ENCODE measurements around the gene LEP. TPM values are rescaled to one million over a fixed set of nuclear protein-coding genes. Genes with fewer than 3 reads are reported as not detected.

Gene LEP
- total RNA-seq, 1 donor from 2014 or later = not detected

GRCh38 chr7:128207609-128208008 is 33.5 kb upstream of the LEP start:
- no peak overlapping the region for H3K27ac Mint-ChIP-seq (ENCODE audit: unreplicated experiment)
- H3K27me3 Mint-ChIP-seq (ENCODE audit: low read depth) = peaks cover 37% of the 10 kb centered on the region
- H3K36me3 Mint-ChIP-seq (ENCODE audit: low read depth) = no peaks in the 10 kb centered on the region
- H3K9me3 Mint-ChIP-seq (ENCODE audit: low read depth) = no peaks in the 10 kb centered on the region
- TF ChIP-seq CTCF (IDR thresholded peaks at IDR 0.05) = no peak
- DNase-seq (ENCODE audit: low spot score) = no peak
- peaks cover 2% of the 10 kb centered on the region for H3K4me1 Mint-ChIP-seq (ENCODE audit: low read depth)
- no peak overlapping the region for H3K4me3 Mint-ChIP-seq (ENCODE audit: unreplicated experiment)

- Mint-ChIP-seq H3K27me3 (ENCODE audit: low read depth) (peaks cover 22% of the 10 kb centered on the region), H3K4me1 (ENCODE audit: low read depth) (peaks cover 9% of the 10 kb centered on the region), H3K4me3 (ENCODE audit: unreplicated experiment) (no peak overlapping the region), H3K27ac (ENCODE audit: unreplicated experiment) (peak overlapping the region; percentile 73), H3K36me3 (ENCODE audit: low read depth) (no peaks in the 10 kb centered on the region), H3K9me3 (ENCODE audit: low read depth) (no peaks in the 10 kb centered on the region)
- TF ChIP-seq CTCF (IDR thresholded peaks at IDR 0.05) = peak; percentile 95
- DNase-seq (ENCODE audit: low spot score) = peak; percentile 78
These were observed 31.6 kb upstream of the LEP start for GRCh38 chr7:128209229-128210035.

GRCh38 chr7:128210036-128210347 is 31.1 kb upstream of the LEP start:
- H3K27me3 Mint-ChIP-seq (ENCODE audit: low read depth) = peaks cover 16% of the 10 kb centered on the region
- H3K9me3 Mint-ChIP-seq (ENCODE audit: low read depth) = no peaks in the 10 kb centered on the region
- peak overlapping the region; percentile 73 for H3K27ac Mint-ChIP-seq (ENCODE audit: unreplicated experiment)
- no peak overlapping the region for H3K4me3 Mint-ChIP-seq (ENCODE audit: unreplicated experiment)
- H3K36me3 Mint-ChIP-seq (ENCODE audit: low read depth) = no peaks in the 10 kb centered on the region
- no peak for TF ChIP-seq CTCF (IDR thresholded peaks at IDR 0.05)
- DNase-seq (ENCODE audit: low spot score) = no peak
- peaks cover 15% of the 10 kb centered on the region for H3K4me1 Mint-ChIP-seq (ENCODE audit: low read depth)

- H3K9me3 Mint-ChIP-seq (ENCODE audit: low read depth) = peaks cover under 1% of the 10 kb centered on the region
- peak; percentile 70 for DNase-seq (ENCODE audit: low spot score)
- H3K36me3 Mint-ChIP-seq (ENCODE audit: low read depth) = no peaks in the 10 kb centered on the region
- H3K27ac Mint-ChIP-seq (ENCODE audit: unreplicated experiment) = no peak overlapping the region
- H3K4me1 Mint-ChIP-seq (ENCODE audit: low read depth) = peaks cover 24% of the 10 kb centered on the region
- H3K27me3 Mint-ChIP-seq (ENCODE audit: low read depth) = peaks cover 9% of the 10 kb centered on the region
- TF ChIP-seq CTCF (IDR thresholded peaks at IDR 0.05) = no peak
- H3K4me3 Mint-ChIP-seq (ENCODE audit: unreplicated experiment) = no peak overlapping the region
These were observed 30.2 kb upstream of the LEP start for GRCh38 chr7:128210590-128211570.

- no peak for TF ChIP-seq CTCF (IDR thresholded peaks at IDR 0.05)
- no peak overlapping the region for H3K4me3 Mint-ChIP-seq (ENCODE audit: unreplicated experiment)
- H3K27ac Mint-ChIP-seq (ENCODE audit: unreplicated experiment) = no peak overlapping the region
- H3K36me3 Mint-ChIP-seq (ENCODE audit: low read depth) = no peaks in the 10 kb centered on the region
- peaks cover 28% of the 10 kb centered on the region for H3K4me1 Mint-ChIP-seq (ENCODE audit: low read depth)
- H3K9me3 Mint-ChIP-seq (ENCODE audit: low read depth) = peaks cover 3% of the 10 kb centered on the region
- peaks cover 9% of the 10 kb centered on the region for H3K27me3 Mint-ChIP-seq (ENCODE audit: low read depth)
- peak; percentile 17 for DNase-seq (ENCODE audit: low spot score)
These were observed 29.5 kb upstream of the LEP start for GRCh38 chr7:128211626-128212025.

Measured in chondrocyte (in vitro differentiated cells).